Glutamatergic neuron (in vitro differentiated cells): ENCODE measurements around the gene PDE7B. TPM values are rescaled to one million over a fixed set of nuclear protein-coding genes. Genes with fewer than 3 reads are reported as not detected.

Source experiments
- DNase-seq: peaks from one replicate; pipeline ENCODE4 v3.0.0; 2022
- H3K27ac Mint-ChIP-seq: one replicate; pipeline ENCODE4 v1.8.0; 2020; ENCODE audit warnings: mild to moderate bottlenecking, mixed read lengths, inconsistent platforms; ENCODE audit not compliant: unreplicated experiment
- H3K27me3 Mint-ChIP-seq: one replicate; pipeline ENCODE4 v1.8.0; 2020; ENCODE audit warnings: mild to moderate bottlenecking, moderate library complexity, mixed read lengths, inconsistent platforms; ENCODE audit not compliant: unreplicated experiment
- H3K36me3 Mint-ChIP-seq: one replicate; pipeline ENCODE4 v1.8.0; 2020; ENCODE audit warnings: mild to moderate bottlenecking, mixed read lengths, inconsistent platforms; ENCODE audit not compliant: unreplicated experiment
- H3K4me1 Mint-ChIP-seq: one replicate; pipeline ENCODE4 v1.8.0; 2020; ENCODE audit warnings: mild to moderate bottlenecking, low read depth, mixed read lengths, inconsistent platforms; ENCODE audit not compliant: unreplicated experiment
- H3K4me3 Mint-ChIP-seq: one replicate; pipeline ENCODE4 v1.8.0; 2020; ENCODE audit warnings: mild to moderate bottlenecking, mixed read lengths, inconsistent platforms; ENCODE audit not compliant: unreplicated experiment
- H3K9me3 Mint-ChIP-seq: one replicate; pipeline ENCODE4 v1.8.0; 2020; ENCODE audit warnings: mild to moderate bottlenecking, moderate library complexity, mixed read lengths, inconsistent platforms; ENCODE audit not compliant: unreplicated experiment
- total RNA-seq: library from RNA; stranded (reverse); fragmentation: NEBNext Ultra II Directional; extraction: Animal tissue kit (Norgen Biotek cat#: 25700); gene quantifications from one replicate; pipeline ENCODE4 v1.2.1, GENCODE V29; 2021; ENCODE audit not compliant: unreplicated experiment
- TF ChIP-seq, protein P1 (sequence below): fragments of 200-600 bp; sonication (generic); IDR thresholded peaks from one replicate; pipeline ENCODE4 v1.5.0; 2021; ENCODE audit not compliant: partially characterized antibody, unreplicated experiment

The PDE7B gene
- total RNA-seq, 1 donor from 2014 or later: not detected

DNA sequence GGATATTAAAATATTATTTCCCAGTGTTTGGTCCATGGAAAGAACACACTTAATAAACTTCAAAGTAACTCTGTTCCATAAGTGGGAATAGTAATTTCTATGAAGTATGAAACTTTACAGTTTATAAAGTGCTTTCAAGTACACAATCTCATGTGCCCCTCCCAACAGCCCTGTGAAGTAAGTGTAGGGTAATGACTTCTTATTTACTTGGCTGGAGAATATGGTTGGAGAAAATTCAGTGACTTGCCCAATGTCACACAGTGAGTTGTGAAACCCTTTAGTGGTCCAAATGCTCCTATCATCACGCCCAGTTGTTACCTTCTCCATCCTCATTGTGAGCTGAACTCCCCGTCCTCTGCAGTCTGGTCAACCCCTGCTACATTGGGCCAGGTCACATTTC is 141.2 kb downstream of the PDE7B start:
- Mint-ChIP-seq H3K27me3 (no peaks in the 10 kb centered on the region), H3K36me3 (no peaks in the 10 kb centered on the region), H3K4me3 (no peak overlapping the region), H3K27ac (no peak overlapping the region), H3K4me1 (no peaks in the 10 kb centered on the region), H3K9me3 (no peaks in the 10 kb centered on the region)
- TF ChIP-seq, protein P1, sequence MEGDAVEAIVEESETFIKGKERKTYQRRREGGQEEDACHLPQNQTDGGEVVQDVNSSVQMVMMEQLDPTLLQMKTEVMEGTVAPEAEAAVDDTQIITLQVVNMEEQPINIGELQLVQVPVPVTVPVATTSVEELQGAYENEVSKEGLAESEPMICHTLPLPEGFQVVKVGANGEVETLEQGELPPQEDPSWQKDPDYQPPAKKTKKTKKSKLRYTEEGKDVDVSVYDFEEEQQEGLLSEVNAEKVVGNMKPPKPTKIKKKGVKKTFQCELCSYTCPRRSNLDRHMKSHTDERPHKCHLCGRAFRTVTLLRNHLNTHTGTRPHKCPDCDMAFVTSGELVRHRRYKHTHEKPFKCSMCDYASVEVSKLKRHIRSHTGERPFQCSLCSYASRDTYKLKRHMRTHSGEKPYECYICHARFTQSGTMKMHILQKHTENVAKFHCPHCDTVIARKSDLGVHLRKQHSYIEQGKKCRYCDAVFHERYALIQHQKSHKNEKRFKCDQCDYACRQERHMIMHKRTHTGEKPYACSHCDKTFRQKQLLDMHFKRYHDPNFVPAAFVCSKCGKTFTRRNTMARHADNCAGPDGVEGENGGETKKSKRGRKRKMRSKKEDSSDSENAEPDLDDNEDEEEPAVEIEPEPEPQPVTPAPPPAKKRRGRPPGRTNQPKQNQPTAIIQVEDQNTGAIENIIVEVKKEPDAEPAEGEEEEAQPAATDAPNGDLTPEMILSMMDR: no peak
- no peak for DNase-seq

DNA sequence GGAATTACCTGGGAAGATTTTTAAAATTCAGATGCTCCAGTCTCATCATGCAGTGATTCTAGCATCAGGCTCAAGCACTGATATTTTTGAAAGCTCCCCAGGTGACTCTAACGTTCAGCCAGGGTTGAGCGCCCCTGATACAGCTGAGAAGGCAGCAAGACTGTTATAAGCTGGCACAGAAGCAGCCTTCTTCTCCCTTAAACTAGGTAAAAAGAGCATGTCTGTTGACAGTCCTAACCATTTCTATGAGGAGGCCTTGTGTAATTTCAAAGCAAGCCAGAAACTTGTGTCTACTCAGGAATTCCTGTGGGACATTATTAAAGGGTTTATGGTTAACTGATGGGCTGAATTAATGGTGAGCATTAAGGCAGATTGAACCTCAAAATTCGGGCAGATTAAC is 141.9 kb downstream of the PDE7B start:
- H3K27ac Mint-ChIP-seq: no peak overlapping the region
- H3K36me3 Mint-ChIP-seq: no peaks in the 10 kb centered on the region
- no peak for DNase-seq
- no peaks in the 10 kb centered on the region for H3K4me1 Mint-ChIP-seq
- no peak overlapping the region for H3K4me3 Mint-ChIP-seq
- no peaks in the 10 kb centered on the region for H3K27me3 Mint-ChIP-seq
- TF ChIP-seq, protein P1: no peak
- no peaks in the 10 kb centered on the region for H3K9me3 Mint-ChIP-seq

DNA sequence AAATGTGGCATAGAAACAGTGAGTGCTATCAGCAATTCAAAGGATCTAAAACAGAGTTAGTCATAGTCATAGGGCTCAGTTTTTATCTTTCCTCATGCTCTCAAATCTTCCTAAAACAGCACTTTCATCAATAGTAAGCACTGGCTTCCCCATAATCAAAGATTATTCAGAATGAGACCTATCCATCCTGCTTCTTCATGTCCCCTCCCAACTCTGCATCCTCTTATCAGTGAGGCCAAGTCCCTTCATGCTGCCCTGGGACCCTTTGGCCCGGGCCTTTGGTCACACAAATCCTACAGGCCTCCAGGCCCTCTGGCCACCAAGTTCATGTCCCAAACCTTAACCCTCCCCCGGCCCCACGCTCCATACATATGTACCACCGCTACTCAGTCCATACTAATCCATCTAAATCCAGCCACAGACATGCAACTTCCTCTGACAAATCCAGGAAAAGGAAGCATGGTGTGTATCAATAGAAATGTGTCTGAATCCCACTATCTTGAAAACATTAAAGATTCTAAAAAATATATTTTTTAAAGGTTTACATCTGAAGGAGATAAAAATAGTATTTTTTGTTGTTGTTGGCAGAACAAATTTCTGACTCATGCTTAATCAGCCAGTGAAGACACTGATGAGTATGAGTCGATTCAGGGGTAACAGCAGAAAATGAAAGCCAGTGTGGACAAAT is 143.5 kb downstream of the PDE7B start:
- TF ChIP-seq, protein P1: no peak
- Mint-ChIP-seq H3K4me1 (no peaks in the 10 kb centered on the region), H3K9me3 (peaks cover 2% of the 10 kb centered on the region), H3K36me3 (peaks cover 3% of the 10 kb centered on the region), H3K27ac (no peak overlapping the region), H3K4me3 (no peak overlapping the region), H3K27me3 (no peaks in the 10 kb centered on the region)
- no peak for DNase-seq

DNA sequence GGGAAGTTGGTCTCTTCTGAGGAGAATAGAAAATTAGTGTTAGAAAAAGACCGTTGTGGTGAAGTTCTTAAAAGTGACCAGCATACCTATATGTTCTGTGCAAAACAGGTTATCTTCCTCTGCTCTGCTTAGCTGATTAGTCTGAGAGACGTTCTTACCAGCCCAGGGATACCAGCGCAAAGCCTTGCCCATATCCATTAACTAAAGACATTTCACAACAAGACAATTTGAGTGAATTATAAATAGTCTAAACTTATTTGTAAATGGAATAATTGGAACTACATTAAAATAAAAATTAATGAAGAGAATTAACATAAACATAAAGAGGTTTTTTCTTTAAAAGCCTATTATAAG is 144.0 kb downstream of the PDE7B start:
- Mint-ChIP-seq H3K27ac (no peak overlapping the region), H3K27me3 (no peaks in the 10 kb centered on the region)
- TF ChIP-seq, protein P1: no peak

DNA sequence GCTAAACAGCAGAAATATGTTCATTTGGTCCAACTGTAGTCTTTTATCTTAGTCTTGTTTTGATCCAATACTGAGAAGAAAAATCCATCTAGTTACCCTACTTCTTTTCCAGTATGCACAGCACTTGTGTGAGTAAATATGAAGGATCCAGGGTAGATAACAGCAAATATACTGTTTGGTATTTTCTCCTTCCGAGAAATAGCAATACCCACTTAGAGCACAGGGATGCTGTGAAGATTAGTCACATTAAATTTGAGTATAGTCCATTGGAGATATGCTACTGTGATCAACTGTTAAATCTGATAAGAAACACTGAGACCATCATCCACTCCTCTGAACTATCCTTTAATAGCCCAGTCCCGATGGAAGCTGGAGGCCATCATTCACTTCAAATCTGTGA is 145.2 kb downstream of the PDE7B start:
- H3K9me3 Mint-ChIP-seq: peaks cover 2% of the 10 kb centered on the region
- no peak overlapping the region for H3K4me3 Mint-ChIP-seq
- peaks cover 9% of the 10 kb centered on the region for H3K36me3 Mint-ChIP-seq
- no peaks in the 10 kb centered on the region for H3K4me1 Mint-ChIP-seq
- TF ChIP-seq, protein P1: no peak
- H3K27me3 Mint-ChIP-seq: no peaks in the 10 kb centered on the region
- no peak overlapping the region for H3K27ac Mint-ChIP-seq
- DNase-seq: no peak

More for the DNA sequence above, 144.0 kb downstream of the PDE7B start:
- Mint-ChIP-seq H3K4me1 (no peaks in the 10 kb centered on the region), H3K4me3 (no peak overlapping the region), H3K9me3 (peaks cover 2% of the 10 kb centered on the region), H3K36me3 (peaks cover 8% of the 10 kb centered on the region)
- no peak for DNase-seq
